HG03460 (cell line): ENCODE results near the gene LCORL.
"Not testable (repeated sequence)": the region's sequence is repeated elsewhere in the genome, so short reads cannot be mapped to it uniquely, and the experiment has no call there.

Experiments
- ATAC-seq: cut with Tn5 transposase; IDR thresholded peaks from one replicate; pipeline ENCODE4 v1.9.1; 2021; ENCODE audit not compliant: unreplicated experiment

LCORL gene

DNA sequence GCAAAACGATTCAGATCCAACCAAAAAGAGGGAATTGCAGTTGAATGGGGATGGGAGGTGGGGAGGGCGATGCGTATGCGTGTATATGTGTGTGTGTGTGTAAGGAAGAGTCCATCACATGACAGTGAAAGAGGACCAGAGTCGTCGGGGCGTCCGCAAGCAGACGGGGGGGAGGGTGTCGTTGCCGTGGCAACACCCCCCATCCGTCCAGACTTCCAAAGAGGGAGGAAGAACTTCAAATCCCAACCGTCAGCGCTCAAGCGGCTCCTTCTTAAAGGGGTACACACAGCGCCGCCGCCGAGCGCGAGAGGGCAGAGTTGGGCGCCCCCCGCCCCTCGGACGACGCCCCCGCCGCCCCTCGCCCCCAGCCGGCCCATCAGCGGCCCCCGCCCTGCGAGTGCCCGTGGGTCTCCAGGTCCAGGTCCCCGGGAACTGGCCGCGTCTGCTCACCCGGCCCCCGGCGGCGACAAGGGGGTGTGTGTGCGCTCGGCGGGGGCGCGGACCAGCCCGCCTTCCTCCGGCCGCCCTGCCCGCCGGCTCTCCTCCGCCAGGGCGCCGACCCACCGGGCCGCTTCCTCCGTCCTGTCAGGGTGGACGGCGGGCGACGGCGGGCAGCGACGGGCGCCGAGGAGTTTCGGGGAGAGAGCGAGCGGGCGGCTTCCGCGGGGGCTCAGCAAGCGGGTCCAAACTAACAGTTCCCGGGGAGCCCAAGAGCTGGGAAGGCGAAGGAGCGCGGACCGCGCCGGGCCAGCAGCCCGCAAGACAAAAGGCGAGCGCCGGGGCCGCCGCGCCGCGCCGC is 685 bp downstream of the LCORL start:
- ATAC-seq, result peak; percentile 18

DNA sequence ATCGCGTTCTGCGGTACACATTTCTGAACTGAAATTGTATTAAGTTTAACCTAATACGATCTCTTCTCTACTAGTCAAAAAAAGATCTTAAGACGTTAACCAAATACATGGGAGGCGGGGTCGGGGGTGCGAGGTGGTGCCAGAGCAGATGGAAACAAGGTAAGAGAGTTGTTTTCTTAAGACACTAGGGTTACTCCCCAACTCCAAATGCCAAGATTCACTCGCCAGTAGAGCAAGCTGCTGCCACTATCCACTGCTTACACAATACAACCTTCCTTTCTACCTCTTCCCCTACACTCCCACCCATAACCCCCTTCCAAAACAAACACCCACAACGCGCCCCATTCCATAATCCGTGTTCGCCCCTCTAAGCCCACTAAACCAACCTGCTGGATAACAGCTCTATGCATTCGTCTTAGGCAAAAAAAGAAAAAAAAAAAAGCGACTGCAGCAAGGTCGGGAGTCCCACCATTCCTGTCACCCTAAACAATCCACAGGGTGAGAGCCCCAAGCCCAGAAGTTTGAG is 1.3 kb downstream of the LCORL start:
- no peak for ATAC-seq

DNA sequence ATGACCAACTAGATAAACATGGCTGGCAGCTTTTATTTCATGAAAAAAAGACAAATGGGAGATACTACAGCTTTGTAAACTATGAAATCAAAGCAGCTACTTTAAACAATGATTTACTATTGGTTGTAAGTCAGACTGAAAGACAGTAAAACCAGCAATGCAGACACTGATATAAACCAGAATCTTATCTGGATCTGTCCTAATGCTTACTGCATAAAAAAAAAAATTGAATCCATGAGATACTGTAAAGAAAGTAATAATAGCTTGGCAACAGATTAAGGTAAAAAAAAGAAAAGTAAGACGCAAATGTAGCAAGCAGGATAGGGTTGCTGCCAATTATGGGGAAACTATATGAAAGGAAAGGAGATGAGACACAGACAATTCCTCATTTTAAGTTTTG is 7.3 kb downstream of the LCORL start:
- ATAC-seq, result no peak

DNA sequence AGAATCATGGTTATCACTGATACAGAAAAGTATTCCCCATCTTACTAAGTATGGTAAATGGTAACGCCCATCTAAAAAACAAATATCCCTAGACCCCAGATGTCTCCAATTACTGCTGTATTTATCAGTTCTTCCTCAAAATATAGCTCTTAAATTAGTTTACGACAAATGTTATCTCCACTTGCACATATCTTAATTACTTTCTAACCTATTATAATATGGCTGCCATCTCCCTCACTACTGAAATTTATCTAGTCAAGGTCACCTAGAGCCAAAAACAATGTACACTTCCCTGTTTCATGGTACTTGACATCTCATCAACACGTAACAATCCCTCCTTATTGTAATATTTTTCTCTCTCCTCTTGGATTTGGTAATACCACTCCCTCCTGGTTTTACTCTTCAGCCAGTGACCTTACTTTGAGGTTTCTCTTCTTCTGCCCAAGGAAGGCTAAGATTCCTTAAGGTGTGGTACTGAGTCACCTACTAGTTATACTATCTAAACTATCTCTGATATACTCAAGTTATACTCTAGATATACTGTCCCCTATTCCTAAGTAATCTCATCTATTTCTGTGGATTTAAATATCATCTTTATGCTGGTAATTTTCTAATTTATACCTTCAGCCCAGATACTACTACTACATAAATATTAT is 8.6 kb downstream of the LCORL start:
- ATAC-seq, result no peak

DNA sequence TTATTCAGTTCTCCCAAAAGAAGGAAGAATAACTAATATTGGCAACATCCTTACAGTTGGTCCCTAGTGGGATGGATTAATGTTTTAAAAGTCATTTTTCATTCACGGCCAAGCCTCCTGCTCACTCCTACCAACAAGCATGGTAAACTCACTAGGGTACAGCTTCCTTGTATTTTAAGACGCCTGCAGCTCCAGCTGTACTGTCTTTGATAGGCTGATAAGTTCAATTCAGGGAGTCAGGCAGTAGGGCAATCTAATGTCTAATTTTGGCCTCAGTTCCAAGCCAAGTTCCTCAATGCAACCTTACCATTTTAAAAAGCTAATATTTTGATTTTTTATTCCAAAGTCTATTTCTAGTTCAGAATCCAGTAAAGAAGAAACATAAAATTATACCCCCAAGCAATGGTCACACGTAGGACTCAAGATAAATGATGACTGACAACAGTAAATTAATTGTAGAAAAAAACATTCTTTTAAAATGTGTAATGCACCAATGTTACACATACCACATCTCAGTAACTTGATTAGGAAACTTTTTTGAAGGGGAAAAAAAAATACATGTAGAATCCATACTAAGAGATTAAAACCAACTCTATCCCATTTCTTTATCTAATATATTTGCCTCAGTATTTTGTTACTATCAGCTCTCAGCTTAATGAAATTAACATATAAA is 9.3 kb downstream of the LCORL start:
- ATAC-seq, result no peak

DNA sequence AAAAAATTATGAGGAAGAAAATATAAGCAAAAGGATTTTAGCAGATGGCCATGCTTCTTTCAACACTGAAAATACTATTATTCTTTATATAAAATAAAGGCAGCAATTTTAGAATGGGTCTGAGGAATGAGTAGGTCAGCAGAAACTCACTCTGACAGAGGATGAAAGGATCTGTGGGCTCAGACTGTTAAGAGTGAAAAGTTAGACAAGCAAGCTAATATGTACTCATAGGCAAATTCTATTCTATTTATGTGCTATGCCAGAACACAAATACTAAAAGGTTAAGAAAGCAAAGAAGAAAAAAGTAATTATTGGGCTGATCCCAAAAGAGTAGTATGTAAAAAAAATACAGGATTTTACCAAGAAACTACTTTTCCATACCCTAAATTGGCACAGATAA is 13.9 kb downstream of the LCORL start:
- peak; percentile 54 for ATAC-seq

DNA sequence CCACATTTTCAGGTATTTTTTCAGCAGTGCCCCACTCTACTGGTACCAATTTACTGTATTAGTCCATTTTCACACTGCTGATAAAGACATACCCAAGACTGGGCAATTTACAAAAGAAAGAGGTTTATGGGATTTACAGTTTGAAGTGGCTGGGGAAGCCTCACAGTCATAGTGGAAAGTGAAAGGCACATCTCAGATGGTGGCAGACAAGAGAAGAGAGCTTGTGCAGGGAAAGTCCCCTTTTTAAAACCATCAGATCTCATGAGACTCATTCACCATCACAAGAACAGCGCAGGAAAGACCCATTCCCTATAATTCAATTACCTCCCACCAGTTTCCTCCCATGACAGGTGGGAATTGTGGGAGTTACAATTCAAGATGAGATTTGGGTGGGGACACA is 15.1 kb downstream of the LCORL start:
- not testable (repeated sequence) for ATAC-seq

DNA sequence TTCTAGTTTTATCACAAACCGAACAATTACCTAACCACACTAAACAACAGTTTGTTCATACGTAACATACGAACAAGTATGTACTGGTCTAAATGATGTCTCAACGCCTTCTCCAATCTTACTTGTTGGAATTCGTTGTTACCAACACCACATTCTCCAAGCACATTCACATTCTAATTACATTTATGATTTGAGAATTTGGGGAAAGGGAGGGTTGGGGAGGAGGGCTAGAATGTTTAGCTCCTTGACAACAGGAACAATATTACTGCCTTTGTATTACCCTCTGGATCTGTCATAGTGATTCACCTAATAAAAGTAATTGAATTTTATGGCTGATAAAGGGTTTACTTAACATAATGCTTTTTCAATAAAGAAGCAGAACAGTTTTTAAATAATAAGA is 24.4 kb downstream of the LCORL start:
- ATAC-seq, result no peak

DNA sequence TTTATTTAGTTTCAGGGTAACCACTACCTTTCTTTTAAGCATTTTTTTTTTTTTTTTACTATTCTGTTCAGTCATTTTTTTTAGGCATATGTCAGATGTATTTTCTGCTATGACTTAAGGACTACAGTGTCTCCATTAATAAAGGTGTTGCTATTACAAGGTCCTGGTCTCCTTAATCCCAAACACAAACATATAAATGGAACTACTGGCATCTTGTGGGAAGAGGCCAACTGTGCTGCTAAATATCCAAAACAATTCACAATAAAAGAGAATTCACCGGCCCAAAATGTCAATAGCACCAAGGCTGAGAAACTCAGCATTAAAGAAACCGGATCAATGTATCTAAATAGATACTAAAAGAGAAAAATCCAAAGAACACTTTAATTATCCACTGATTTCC is 26.4 kb downstream of the LCORL start:
- ATAC-seq, result no peak

DNA sequence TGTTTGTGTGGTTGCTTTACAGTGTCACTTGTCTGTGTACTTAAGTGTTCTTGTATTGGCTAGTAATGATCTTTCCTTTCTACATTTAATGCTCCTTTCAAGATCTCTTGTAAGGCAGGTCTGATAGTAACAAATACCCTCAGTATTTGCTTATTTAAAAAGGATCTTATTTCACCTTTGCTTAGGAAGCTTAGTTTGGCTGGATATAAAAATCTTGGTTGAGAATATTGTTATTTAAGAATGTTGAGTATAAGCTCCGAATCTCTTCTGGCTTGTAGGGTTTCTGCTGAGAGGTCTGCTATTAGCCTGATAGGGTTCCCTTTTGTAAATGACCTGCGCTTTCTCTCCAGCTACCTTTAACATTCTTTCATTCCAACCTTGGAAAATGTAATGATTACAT is 35.7 kb downstream of the LCORL start:
- ATAC-seq, result no peak

DNA sequence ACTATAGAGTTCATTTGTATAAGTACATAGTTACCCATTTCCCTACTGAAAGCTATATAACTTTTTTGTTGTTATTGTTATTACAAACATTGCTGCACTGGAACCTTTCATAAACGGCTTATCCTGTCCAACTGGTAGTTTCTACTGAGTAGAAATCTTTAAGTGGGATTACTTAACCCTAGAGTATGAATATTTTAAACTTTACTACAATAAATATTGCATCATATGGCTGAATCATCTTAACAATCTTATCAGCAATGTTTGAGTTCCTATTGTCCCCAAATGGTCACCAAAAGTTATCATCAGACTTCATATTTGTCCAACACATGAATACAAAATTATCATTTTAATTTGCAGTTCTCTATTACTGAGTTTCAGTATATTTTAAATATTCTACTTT is 40.5 kb downstream of the LCORL start:
- no peak for ATAC-seq

DNA sequence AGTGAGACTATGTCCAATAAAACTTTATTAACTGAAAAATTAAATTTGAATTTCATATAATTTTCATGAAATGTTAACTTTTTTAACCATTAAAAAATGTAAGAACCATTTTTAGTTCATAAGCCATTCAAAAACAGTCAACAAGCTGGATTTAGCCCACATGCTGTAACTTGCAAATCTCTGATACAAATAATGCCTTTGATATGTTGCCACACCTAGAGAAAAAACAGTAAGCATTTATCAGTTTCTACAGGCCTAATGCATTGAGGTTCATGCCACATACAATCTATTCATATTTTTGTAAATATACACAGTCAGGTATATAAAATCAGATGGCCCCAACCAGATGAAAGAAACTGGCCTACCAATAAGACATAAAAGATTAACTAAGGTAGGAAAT is 52.8 kb downstream of the LCORL start:
- no peak for ATAC-seq

DNA sequence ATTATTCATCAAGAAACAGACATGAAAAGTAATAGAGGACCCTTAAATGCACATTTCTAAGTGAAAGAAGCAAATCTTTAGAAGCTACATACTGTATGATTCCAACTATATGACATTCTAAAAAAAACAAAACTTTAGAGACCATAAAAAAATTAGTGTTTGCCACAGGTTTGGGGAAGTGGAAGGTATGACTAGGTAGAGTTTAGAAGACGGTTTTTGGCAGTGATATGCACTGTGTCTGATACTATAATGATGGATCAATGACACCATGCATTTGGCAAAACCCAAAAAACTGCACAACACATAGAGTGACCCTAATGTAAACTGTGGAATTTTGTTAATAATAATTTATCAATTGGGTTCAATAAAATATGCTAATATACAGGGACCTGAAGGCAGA is 54.5 kb downstream of the LCORL start:
- no peak for ATAC-seq

DNA sequence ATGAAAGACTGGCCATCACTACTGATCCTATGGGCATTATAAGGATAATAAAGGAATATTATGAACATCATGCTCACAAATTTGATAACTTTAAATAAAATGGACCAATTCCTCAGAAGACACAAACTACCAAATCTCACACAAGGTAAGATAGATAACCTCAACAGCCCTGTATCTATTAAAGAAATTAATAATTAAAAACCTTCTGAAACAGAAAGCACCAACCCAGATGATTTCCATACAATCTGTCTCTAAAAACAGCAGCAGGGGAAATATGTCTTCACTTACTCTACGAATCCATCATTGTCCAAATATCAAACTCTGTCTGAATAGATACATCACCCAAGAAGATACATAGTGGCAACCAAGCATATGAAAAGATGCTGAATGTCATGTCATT is 55.2 kb downstream of the LCORL start:
- ATAC-seq, result no peak

DNA sequence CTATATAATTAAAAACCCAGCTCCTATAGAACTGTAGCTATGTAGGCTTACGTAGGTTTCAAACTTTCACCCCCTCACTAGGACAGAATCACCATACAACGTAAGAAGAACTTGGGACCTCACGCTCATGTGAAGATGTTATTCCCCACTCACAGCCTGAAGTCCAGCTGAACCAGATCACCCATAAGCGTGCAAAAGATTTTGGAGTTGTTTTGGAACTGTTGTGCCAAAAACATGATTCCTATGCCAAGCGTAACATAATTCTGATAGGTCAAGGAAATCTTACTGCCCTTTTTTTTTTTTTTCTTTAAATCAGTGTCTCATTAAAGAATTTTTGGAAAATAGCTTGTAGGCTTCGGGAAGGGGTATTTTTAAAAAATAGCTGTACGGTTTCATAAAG is 57.0 kb downstream of the LCORL start:
- ATAC-seq, result no peak

DNA sequence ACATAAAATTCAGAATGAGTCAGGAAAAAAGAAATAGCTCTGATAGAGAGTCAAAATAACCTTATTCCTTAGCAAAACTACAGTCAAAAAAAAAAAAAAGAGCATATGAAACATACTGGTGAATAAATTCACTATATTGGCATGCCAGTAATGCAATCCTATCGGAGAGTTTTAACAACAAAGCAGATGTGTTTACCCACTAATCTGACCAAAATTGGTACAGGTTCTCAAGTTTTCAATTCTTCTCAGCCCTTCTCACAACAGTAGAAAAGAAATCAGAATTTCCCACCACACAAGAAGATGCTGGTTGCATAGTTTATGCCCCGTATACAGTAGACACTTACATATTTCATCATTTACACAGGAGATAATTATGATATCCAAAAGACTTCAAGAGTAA is 59.4 kb downstream of the LCORL start:
- no peak for ATAC-seq

DNA sequence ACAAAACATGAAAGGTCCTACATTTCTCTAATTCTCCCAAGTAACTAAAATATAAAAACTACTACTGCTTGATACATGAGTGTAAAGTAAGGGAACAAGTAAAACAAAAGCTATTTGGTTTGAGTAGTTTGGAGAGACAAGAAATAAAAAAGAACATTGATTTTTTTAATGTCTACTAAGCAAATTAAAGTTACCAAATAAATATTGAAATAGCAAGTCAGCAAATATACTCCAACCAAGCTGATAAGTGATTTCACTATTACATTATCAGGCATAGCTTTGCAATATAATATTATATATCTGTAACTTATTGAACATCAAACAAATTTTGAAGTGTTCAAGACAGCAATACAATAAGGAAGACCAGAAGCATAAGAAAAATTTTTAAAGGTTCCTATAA is 60.3 kb downstream of the LCORL start:
- no peak for ATAC-seq

DNA sequence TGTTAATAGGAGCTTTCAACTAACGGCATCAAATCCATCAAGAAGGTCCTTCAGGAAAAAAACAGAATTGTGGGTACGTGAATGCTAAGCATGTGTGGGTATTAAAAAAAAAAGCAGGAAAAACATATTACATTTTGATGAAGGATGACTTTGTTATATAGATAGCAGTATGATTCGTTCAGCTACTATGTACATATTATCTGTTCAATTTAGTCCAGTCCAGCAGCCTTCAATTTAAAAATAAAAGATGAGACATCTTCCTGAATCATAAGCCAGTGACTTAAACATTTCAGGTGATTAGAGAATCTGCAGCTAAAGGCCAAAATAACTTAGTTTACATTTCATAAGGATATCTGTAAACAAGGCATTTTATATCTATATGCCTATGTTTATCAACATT is 63.4 kb downstream of the LCORL start:
- ATAC-seq, result no peak

DNA sequence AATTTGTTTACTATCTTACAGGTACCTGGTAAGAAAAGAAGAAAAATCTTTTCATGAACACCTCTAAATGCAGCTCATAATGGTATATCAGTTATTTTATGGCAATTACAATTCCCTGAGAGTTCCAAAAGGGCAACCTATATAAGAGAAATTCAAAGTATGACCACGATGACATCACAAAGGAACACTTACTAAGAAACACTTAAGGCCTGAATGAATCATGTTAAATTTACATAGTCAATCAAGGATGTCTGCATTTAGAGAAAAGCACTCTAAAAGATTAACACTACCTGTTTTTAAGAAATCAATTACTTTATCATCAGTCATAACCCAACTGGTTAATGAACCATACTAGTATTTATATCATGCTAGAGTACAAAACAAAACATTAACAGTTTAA is 63.9 kb downstream of the LCORL start:
- no peak for ATAC-seq

DNA sequence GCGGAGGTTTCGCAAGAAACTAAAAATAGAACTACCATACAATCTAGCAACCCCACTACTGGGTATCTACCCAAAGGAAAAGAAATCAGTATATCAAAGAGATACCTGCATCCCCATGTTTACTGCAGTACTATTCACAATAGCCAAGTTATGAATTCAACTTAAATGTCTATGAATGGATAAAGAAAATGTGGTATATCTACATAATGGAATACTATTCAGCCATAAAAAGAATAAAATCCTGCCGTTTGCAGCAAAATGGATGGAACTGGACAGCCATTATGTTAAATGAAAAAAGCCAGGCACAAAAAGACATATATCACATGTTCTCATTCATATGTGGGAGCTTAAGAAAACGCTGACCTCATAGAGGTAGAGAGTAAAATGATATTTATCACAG is 65.3 kb downstream of the LCORL start:
- ATAC-seq, result no peak

DNA sequence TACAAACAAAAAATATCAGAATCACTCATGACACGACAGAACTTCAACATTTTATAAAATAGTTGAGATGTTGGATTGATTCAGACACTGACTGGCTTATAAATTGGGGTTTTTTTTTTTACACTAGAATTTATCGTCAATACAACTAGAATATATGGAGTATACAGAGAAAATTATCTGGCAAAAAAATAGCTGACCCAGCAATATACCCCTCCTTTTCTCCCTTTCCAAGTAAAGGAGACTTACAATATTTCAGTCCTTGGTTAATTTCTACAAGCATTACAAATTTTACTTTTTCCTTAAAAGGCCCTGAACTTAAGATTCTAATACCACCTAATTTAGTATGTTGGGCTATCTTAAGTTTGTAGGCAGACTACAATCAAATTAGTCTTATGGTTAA is 76.3 kb downstream of the LCORL start:
- ATAC-seq, result no peak

DNA sequence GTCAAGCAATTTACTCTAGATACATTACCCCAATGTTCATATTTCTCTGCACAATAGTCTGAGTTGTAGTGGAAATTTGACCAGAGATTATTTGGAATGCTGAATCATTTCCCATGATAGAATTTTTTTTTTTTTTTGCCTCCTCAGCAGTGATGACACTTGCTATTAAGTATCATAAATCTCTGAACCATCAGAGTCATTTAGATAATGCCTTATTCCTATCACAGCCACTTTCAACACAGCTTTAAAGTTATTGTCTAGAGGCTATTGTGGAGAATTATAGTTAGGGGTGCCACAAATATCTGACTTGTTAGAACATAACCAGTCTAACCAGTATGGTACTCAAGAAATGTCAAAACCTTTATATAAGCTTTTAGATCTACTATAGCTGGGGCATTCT is 79.8 kb downstream of the LCORL start:
- ATAC-seq, result no peak
